ENCODE data around the gene R3HDM2. TPM values are rescaled to one million over a fixed set of nuclear protein-coding genes. Genes with fewer than 3 reads are reported as not detected.
A peak's percentile ranks its signal among the peaks of the same experiment; 100 is the strongest.

Gene R3HDM2
- polyA plus RNA-seq (ENCODE audit: low read depth in 6 of 6) = 10 to 100 TPM in 3 of 6 donors, 1 to 10 TPM in 3; 2.9 to 20.4 (median 10.2) TPM

GRCh38 chr12:57430931-57431566 is at the start of gene R3HDM2:
Gene R3HDM2 (minus strand): TSS chr12:57431043. CDS start chr12:57310428, 120,615 bp downstream.
- Mint-ChIP-seq H3K4me3 (peak within 1 kb of the TSS; percentile 86 to 99 (median 97)), H3K27me3 (no peaks in the 10 kb centered on the region), H3K4me1 (peaks cover 26 to 42% (median 27%) of the 10 kb centered on the region in 3 donors), H3K36me3 (no peaks in the 10 kb centered on the region), H3K9me3 (no peaks in the 10 kb centered on the region), H3K27ac (peak within 1 kb of the TSS; percentile 98 to 100 (median 100))
- peak; percentile 89 to 91 for ATAC-seq (ENCODE audit: low read depth in 2 of 2)
- peak; percentile 96 for DNase-seq

GRCh38 chr12:57479376-57480115 is 48.7 kb upstream of the R3HDM2 start, which contains the start of gene ARHGAP9:
Gene ARHGAP9 (minus strand): TSS chr12:57479866. CDS start chr12:57479406, 460 bp downstream.
- H3K36me3 Mint-ChIP-seq = peaks cover 3 to 5% of the 10 kb centered on the region in 2 donors
- H3K9me3 Mint-ChIP-seq = no peaks in the 10 kb centered on the region
- H3K27ac Mint-ChIP-seq = peak within 1 kb of the TSS; percentile 97 to 99 (median 99)
- ATAC-seq (ENCODE audit: low read depth in 2 of 2) (peak; percentile 70 to 75), DNase-seq (peak; percentile 76)
- no peaks in the 10 kb centered on the region for H3K27me3 Mint-ChIP-seq
- H3K4me1 Mint-ChIP-seq = peaks cover 69 to 75% (median 75%) of the 10 kb centered on the region in 3 donors
- H3K4me3 Mint-ChIP-seq = peak within 1 kb of the TSS; percentile 86 to 100 (median 99)

- ATAC-seq (ENCODE audit: low read depth in 2 of 2) (no peak), DNase-seq (no peak)
- H3K27me3 Mint-ChIP-seq = no peaks in the 10 kb centered on the region
- H3K4me3 Mint-ChIP-seq = peak overlapping the region; percentile 86 to 100 (median 99)
- peaks cover 7 to 11% of the 10 kb centered on the region in 2 donors for H3K36me3 Mint-ChIP-seq
- no peaks in the 10 kb centered on the region for H3K9me3 Mint-ChIP-seq
- H3K4me1 Mint-ChIP-seq = peaks cover 75 to 80% (median 80%) of the 10 kb centered on the region in 3 donors
- H3K27ac Mint-ChIP-seq = peak overlapping the region; percentile 97 to 99 (median 99)
Observed at GRCh38 chr12:57479043-57479375, 48.2 kb upstream of the R3HDM2 start.

- Mint-ChIP-seq H3K4me1 (peaks cover 74 to 81% (median 79%) of the 10 kb centered on the region in 3 donors), H3K27ac (peak overlapping the region; percentile 97 to 99 (median 99))
Observed at GRCh38 chr12:57477710-57478681, 47.2 kb upstream of the R3HDM2 start.

GRCh38 chr12:57476993-57477709 is 46.3 kb upstream of the R3HDM2 start:
- ATAC-seq (ENCODE audit: low read depth in 2 of 2) (no peak), DNase-seq (peak; percentile 31)
- H3K27me3 Mint-ChIP-seq = no peaks in the 10 kb centered on the region
- no peaks in the 10 kb centered on the region for H3K9me3 Mint-ChIP-seq
- H3K4me3 Mint-ChIP-seq = peak overlapping the region; percentile 86 to 100 (median 99)
- peaks cover 7 to 21% of the 10 kb centered on the region in 2 donors for H3K36me3 Mint-ChIP-seq
- peaks cover 80 to 87% (median 83%) of the 10 kb centered on the region in 3 donors for H3K4me1 Mint-ChIP-seq
- H3K27ac Mint-ChIP-seq = peak overlapping the region; percentile 97 to 99 (median 99)

More at GRCh38 chr12:57477710-57478681, 47.2 kb upstream of the R3HDM2 start:
- DNase-seq = peak; percentile 55
- H3K27me3 Mint-ChIP-seq = no peaks in the 10 kb centered on the region
- peak overlapping the region; percentile 86 to 100 (median 99) for H3K4me3 Mint-ChIP-seq
- no peaks in the 10 kb centered on the region for H3K9me3 Mint-ChIP-seq
- ATAC-seq (ENCODE audit: low read depth in 2 of 2) = peak; percentile 32 to 33
- H3K36me3 Mint-ChIP-seq = peaks cover 7 to 21% of the 10 kb centered on the region in 2 donors

- Mint-ChIP-seq H3K4me1 (peaks cover 79 to 88% (median 85%) of the 10 kb centered on the region in 3 donors), H3K36me3 (peaks cover 7 to 21% of the 10 kb centered on the region in 2 donors), H3K9me3 (no peaks in the 10 kb centered on the region), H3K27ac (peak overlapping the region; percentile 97 to 99 (median 99)), H3K4me3 (peak overlapping the region; percentile 86 to 100 (median 99)), H3K27me3 (no peaks in the 10 kb centered on the region)
- ATAC-seq (ENCODE audit: low read depth in 2 of 2) (peak; percentile 43 to 51), DNase-seq (peak; percentile 58)
Observed at GRCh38 chr12:57476162-57476992, 45.5 kb upstream of the R3HDM2 start.

- Mint-ChIP-seq H3K36me3 (peaks cover 7 to 21% of the 10 kb centered on the region in 2 donors), H3K27ac (peak overlapping the region in 4 of 6 donors; percentile 80 to 99 (median 98)), H3K9me3 (no peaks in the 10 kb centered on the region), H3K4me1 (peaks cover 74 to 84% (median 83%) of the 10 kb centered on the region in 3 donors), H3K27me3 (no peaks in the 10 kb centered on the region), H3K4me3 (peak overlapping the region; percentile 79 to 100 (median 98))
- DNase-seq (no peak), ATAC-seq (ENCODE audit: low read depth in 2 of 2) (no peak)
Observed at GRCh38 chr12:57475271-57476161, 44.7 kb upstream of the R3HDM2 start.

- DNase-seq (no peak), ATAC-seq (ENCODE audit: low read depth in 2 of 2) (no peak)
- peak overlapping the region; percentile 63 to 87 (median 76) for H3K27ac Mint-ChIP-seq
- no peaks in the 10 kb centered on the region for H3K9me3 Mint-ChIP-seq
- peak overlapping the region; percentile 53 to 84 (median 69) for H3K4me3 Mint-ChIP-seq
- peaks cover 70 to 80% (median 78%) of the 10 kb centered on the region in 3 donors for H3K4me1 Mint-ChIP-seq
- peaks cover 7 to 21% of the 10 kb centered on the region in 2 donors for H3K36me3 Mint-ChIP-seq
- no peaks in the 10 kb centered on the region for H3K27me3 Mint-ChIP-seq
Observed at GRCh38 chr12:57474862-57475261, 44.0 kb upstream of the R3HDM2 start.

GRCh38 chr12:57474430-57474829 is 43.6 kb upstream of the R3HDM2 start:
- no peaks in the 10 kb centered on the region for H3K27me3 Mint-ChIP-seq

GRCh38 chr12:57473886-57474285 is 43.0 kb upstream of the R3HDM2 start:
- H3K4me1 Mint-ChIP-seq = peaks cover 61 to 76% (median 68%) of the 10 kb centered on the region in 3 donors
- H3K4me3 Mint-ChIP-seq = peak overlapping the region in 5 of 8 donors; percentile 16 to 84 (median 60)
- H3K9me3 Mint-ChIP-seq = no peaks in the 10 kb centered on the region
- ATAC-seq (ENCODE audit: low read depth in 2 of 2) = no peak
- no peaks in the 10 kb centered on the region for H3K27me3 Mint-ChIP-seq
- DNase-seq = no peak
- H3K27ac Mint-ChIP-seq = peak overlapping the region in 3 of 6 donors; percentile 43 to 78 (median 78)
- H3K36me3 Mint-ChIP-seq = peaks cover 7 to 21% of the 10 kb centered on the region in 2 donors

More at GRCh38 chr12:57474430-57474829, 43.6 kb upstream of the R3HDM2 start:
- peaks cover 7 to 21% of the 10 kb centered on the region in 2 donors for H3K36me3 Mint-ChIP-seq
- H3K9me3 Mint-ChIP-seq = no peaks in the 10 kb centered on the region
- peaks cover 65 to 80% (median 73%) of the 10 kb centered on the region in 3 donors for H3K4me1 Mint-ChIP-seq
- no peak for DNase-seq
- no peak for ATAC-seq (ENCODE audit: low read depth in 2 of 2)
- peak overlapping the region; percentile 53 to 84 (median 69) for H3K4me3 Mint-ChIP-seq
- H3K27ac Mint-ChIP-seq = peak overlapping the region; percentile 63 to 87 (median 76)
